GM12878 (cell line): ENCODE data around the gene SLC1A7. TPM values are rescaled to one million over a fixed set of nuclear protein-coding genes. Genes with fewer than 3 reads are reported as not detected.

ENCODE experiments used
- ATAC-seq: fragments of 200-7000 bp; cut with Tn5 transposase; 3 replicates; pipeline ENCODE4 v1.9.1; 2020; ENCODE audit warnings: mild to moderate bottlenecking, moderate library complexity
- BruUV-seq: library from RNA; stranded (reverse); fragments of 400-500 nt; replicated peaks from 2 replicates; lab custom pipeline; 2021; lab: Mats Ljungman, UMichigan
- CTCF ChIA-PET: fragments of 300-600 bp; sonication (Branson Sonifier 250); formaldehyde crosslinking; extraction: SDS; loops from one replicate; lab custom pipeline; 2021; ENCODE audit warnings: inconsistent platforms; lab: Yijun Ruan, JAX
- POLR2A ChIA-PET: fragments of 350-600 bp; formaldehyde crosslinking; extraction: SDS; loops from one replicate; lab custom pipeline; 2021; ENCODE audit warnings: inconsistent platforms; lab: Charles Lee
- RAD21 ChIA-PET: fragments of 300-600 bp; sonication (Branson Sonifier 250); formaldehyde crosslinking; loops from one replicate; lab custom pipeline; 2023; ENCODE audit warnings: antibody characterized with exemption; ENCODE audit not compliant: unreplicated experiment; lab: Charles Lee
- SMC1A ChIA-PET: fragments of 300-600 bp; sonication (Branson Sonifier 250); formaldehyde crosslinking; loops from one replicate; lab custom pipeline; 2023; ENCODE audit not compliant: unreplicated experiment, uncharacterized antibody; lab: Charles Lee
- DNase-seq: peaks from one replicate; pipeline ENCODE4 v3.0.0-alpha.2; 2011; ENCODE audit warnings: low read depth, low spot score
- FAIRE-seq: peaks from 3 replicates; lab custom pipeline; 2011; peaks lifted over from hg19 to GRCh38; lab: Jason Lieb, UNC
- H2AFZ ChIP-seq: 2 replicates; pipeline ENCODE4 v1.6.0; 2011; ENCODE audit warnings: low read depth, low read length, control low read depth; ENCODE audit not compliant: control insufficient read depth
- H3K27ac ChIP-seq: 2 replicates; pipeline ENCODE4 v1.5.1; 2011; ENCODE audit warnings: control low read depth; ENCODE audit not compliant: control insufficient read depth, insufficient read depth
- H3K27me3 ChIP-seq, 2 experiments: replicated peaks in 1 of 2; 2 replicates each; pipeline versions ENCODE4 v1.6.0 to v1.6.1; 2011; ENCODE audit warnings: low read length in 1 of 2; ENCODE audit not compliant: control insufficient read depth in 2 of 2, insufficient read depth in 2 of 2
- H3K36me3 ChIP-seq, 2 experiments: 2 replicates each; pipeline ENCODE4 v1.5.1; 2011; ENCODE audit warnings: low read length in 1 of 2; ENCODE audit not compliant: control insufficient read depth in 2 of 2, insufficient read depth in 2 of 2
- H3K4me1 ChIP-seq: 2 replicates; pipeline ENCODE4 v1.6.1; 2011; ENCODE audit warnings: mild to moderate bottlenecking, low read length, moderate library complexity, mixed read lengths; ENCODE audit not compliant: control insufficient read depth, insufficient read depth
- H3K4me2 ChIP-seq: 2 replicates; pipeline ENCODE4 v1.6.0; 2011; ENCODE audit warnings: control low read depth; ENCODE audit not compliant: control insufficient read depth, insufficient read depth
- H3K4me3 ChIP-seq: fragments of 200-600 bp; sonication (generic); 2 replicates; pipeline ENCODE4 v1.5.1; 2016
- H3K79me2 ChIP-seq: 2 replicates; pipeline ENCODE4 v1.6.0; 2011; ENCODE audit warnings: low read length; ENCODE audit not compliant: control insufficient read depth, insufficient read depth
- H3K9ac ChIP-seq: 2 replicates; pipeline ENCODE4 v1.8.0; 2011; ENCODE audit warnings: low read length, control low read depth, mixed read lengths; ENCODE audit not compliant: control insufficient read depth, insufficient read depth
- H3K9me3 ChIP-seq: replicated peaks from 3 replicates; pipeline ENCODE4 v1.5.1; 2011; ENCODE audit warnings: mild to moderate bottlenecking, low read length; ENCODE audit not compliant: control insufficient read depth, insufficient read depth
- H4K20me1 ChIP-seq: 2 replicates; pipeline ENCODE4 v1.6.0; 2011; ENCODE audit not compliant: control insufficient read depth, insufficient read depth
- ASH2L ChIP-seq: fragments of 300-600, 200-600 bp; sonication (generic); IDR thresholded peaks from 2 replicates; pipeline ENCODE4 v1.6.1; 2017; ENCODE audit warnings: low read depth, mild to moderate bottlenecking, borderline replicate concordance
- BHLHE40 ChIP-seq, 2 experiments: fragments of 450-650 bp in 1 of 2; IDR thresholded peaks; 2 replicates each; pipeline ENCODE4 v1.6.1; 2011 to 2017; ENCODE audit warnings: low read depth in 2 of 2, borderline replicate concordance in 1 of 2, improper control_type of control experiment in 1 of 2, low read length in 1 of 2, mild to moderate bottlenecking in 1 of 2
- CEBPB ChIP-seq, 2 experiments: fragments of 150-350 bp in 1 of 2; IDR thresholded peaks; 2 replicates each; pipeline ENCODE4 v1.6.1; 2012 to 2014; ENCODE audit warnings: low read depth in 2 of 2, low read length in 2 of 2, borderline replicate concordance in 1 of 2, inconsistent platforms in 1 of 2
- JUNB ChIP-seq: IDR thresholded peaks from 2 replicates; pipeline ENCODE4 v1.6.1; 2016; ENCODE audit warnings: antibody characterized with exemption, mild to moderate bottlenecking
- LARP7 ChIP-seq: fragments of 450-650 bp; IDR thresholded peaks from 2 replicates; pipeline ENCODE4 v1.6.1; 2017; ENCODE audit warnings: mild to moderate bottlenecking
- MYB ChIP-seq: fragments of 150-350 bp; IDR thresholded peaks from 2 replicates; pipeline ENCODE4 v1.6.1; 2014; ENCODE audit warnings: mild to moderate bottlenecking, low read depth, low read length, borderline replicate concordance
- NFIC ChIP-seq: IDR thresholded peaks from 2 replicates; pipeline ENCODE4 v1.6.1; 2012; ENCODE audit warnings: low read depth, mild to moderate bottlenecking, inconsistent platforms, low read length, moderate library complexity
- SMAD1 ChIP-seq: fragments of 450-650 bp; IDR thresholded peaks from 2 replicates; pipeline ENCODE4 v1.6.1; 2018; ENCODE audit warnings: mild to moderate bottlenecking, low read depth; ENCODE audit not compliant: partially characterized antibody
- STAT3 ChIP-seq: IDR thresholded peaks from 2 replicates; pipeline ENCODE4 v1.6.1; 2011; ENCODE audit warnings: low read depth, low read length, improper control_type of control experiment
- TARDBP ChIP-seq: IDR thresholded peaks from 2 replicates; pipeline ENCODE4 v1.6.1; 2016; ENCODE audit warnings: borderline replicate concordance
- ZBED1 ChIP-seq: IDR thresholded peaks from 2 replicates; pipeline ENCODE4 v1.6.1; 2016; ENCODE audit warnings: borderline replicate concordance
- ZNF207 ChIP-seq: fragments of 450-650 bp; IDR thresholded peaks from 2 replicates; pipeline ENCODE4 v1.6.1; 2014; ENCODE audit warnings: antibody characterized with exemption, mild to moderate bottlenecking, borderline replicate concordance
- WGBS: methylation state at CpG from one replicate; pipeline ENCODE4 v1.1.6; 2016; ENCODE audit warnings: low lambda C conversion rate; ENCODE audit not compliant: insufficient replicate concordance, insufficient coverage; ENCODE audit errors: missing lambda C conversion rate; 5-methylcytosine and 5-hydroxymethylcytosine counted together
- in situ Hi-C: fragments of 300-500 bp; cut with MboI; formaldehyde crosslinking; loops from 9 replicates; pipeline ENCODE4 v1.14.3; 2018; ENCODE audit warnings: mixed read lengths
- intact Hi-C: fragments of 100-400 bp; cut with micrococcal nuclease; formaldehyde crosslinking; loops from one replicate; pipeline ENCODE4 v1.14.2; 2022; ENCODE audit not compliant: unreplicated experiment
- polyA plus RNA-seq, 11 experiments: library from polyadenylated mRNA; depleted of rRNA in 4 of 11; unstranded in 6 of 11; stranded (reverse) in 5 of 11; fragments of >200 nt; fragmentation: Nextera tagmentation in 4 of 11; fragmentation: Illumina TruSeq in 1 of 11; extraction: Ambion mirVana in 4 of 11; extraction: Trizol in 1 of 11; gene quantifications; 1 replicate in 1 of 11; 2 replicates in 10 of 11; pipeline versions ENCODE4 v1.2.1 to v1.2.3, GENCODE V29; 2011 to 2016; ENCODE audit warnings: inconsistent platforms in 2 of 11, missing spikeins in 2 of 11, low read depth in 1 of 11
- total RNA-seq, 4 experiments: library from RNA; depleted of rRNA in 3 of 4; stranded (reverse); fragments of >200 nt in 3 of 4; fragmentation: Illumina TruSeq in 1 of 4; extraction: Trizol in 1 of 4; gene quantifications; 2 replicates each; pipeline versions ENCODE4 v1.2.1 to v1.2.3, GENCODE V29; 2013 to 2021
- TF ChIP-seq, protein P1 (sequence below): IDR thresholded peaks from 2 replicates; pipeline ENCODE4 v1.6.1; 2011; ENCODE audit warnings: low read depth, low read length, improper control_type of control experiment, borderline replicate concordance

Gene SLC1A7
- total and polyA plus RNA-seq, 10 of the 15 experiments (the other 5 are each of a cell fraction or from before 2014, with no cell fraction given) = not detected

DNA sequence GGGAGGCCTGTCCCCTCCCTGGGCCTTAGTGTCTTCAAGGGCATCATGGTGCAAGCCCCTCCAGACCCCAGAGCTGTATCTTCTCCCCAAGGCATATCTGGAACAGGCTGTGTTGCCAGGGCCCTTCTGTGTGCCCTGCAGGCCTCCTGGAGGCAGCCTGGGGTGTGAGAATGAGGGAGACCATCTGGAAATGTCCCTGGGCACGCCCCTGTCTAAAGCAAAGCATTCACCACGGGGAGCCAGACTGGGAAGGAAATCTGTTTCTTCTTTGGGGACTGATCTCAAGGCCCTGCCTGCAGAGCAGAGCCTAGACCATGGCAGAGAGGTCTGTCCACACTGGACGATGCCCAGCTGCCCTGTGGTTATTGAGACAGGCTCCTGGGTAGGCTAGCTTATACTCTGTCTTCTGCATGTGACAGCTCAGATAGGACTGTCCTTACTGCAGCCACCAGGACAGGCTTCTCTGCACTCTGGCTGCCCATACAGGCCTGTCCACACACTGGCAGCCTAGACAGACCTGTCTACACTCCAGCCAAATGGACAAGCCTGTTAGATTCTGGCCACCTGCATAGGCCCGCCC is 55.9 kb downstream of the SLC1A7 start:
- no peaks in the 10 kb centered on the region for H3K4me1 ChIP-seq
- in situ Hi-C loops (no loop called here), intact Hi-C loops (no loop called here)
- POLR2A ChIA-PET = no interaction called here
- SMC1A ChIA-PET = no interaction called here
- H3K27me3 ChIP-seq = 0 out of 4 replicates have a peak, but pooled peaks cover 0 to 2% of the 10 kb centered on the region in 2 experiments
- no peaks in the 10 kb centered on the region for H4K20me1 ChIP-seq
- BruUV-seq = no TSS peak
- H3K9me3 ChIP-seq = no peaks in the 10 kb centered on the region
- H2AFZ ChIP-seq = no peak overlapping the region
- CTCF ChIA-PET = no interaction called here
- RAD21 ChIA-PET = no interaction called here
- no peaks in the 10 kb centered on the region for H3K36me3 ChIP-seq
- FAIRE-seq (no peak), DNase-seq (no peak), ATAC-seq (no peak)
- no peak overlapping the region for H3K27ac ChIP-seq
- H3K4me2 ChIP-seq = no peak overlapping the region
- no peak for TF ChIP-seq BHLHE40 (IDR thresholded peaks at IDR 0.05; ENCODE audit: borderline replicate concordance in 1 of 2, low read depth in 2 of 2, low read length in 1 of 2)
- TF ChIP-seq, protein P1, sequence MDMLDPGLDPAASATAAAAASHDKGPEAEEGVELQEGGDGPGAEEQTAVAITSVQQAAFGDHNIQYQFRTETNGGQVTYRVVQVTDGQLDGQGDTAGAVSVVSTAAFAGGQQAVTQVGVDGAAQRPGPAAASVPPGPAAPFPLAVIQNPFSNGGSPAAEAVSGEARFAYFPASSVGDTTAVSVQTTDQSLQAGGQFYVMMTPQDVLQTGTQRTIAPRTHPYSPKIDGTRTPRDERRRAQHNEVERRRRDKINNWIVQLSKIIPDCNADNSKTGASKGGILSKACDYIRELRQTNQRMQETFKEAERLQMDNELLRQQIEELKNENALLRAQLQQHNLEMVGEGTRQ = no peak
- TF ChIP-seq MYB = no peak
- no peak for TF ChIP-seq TARDBP
- no peak for TF ChIP-seq ZNF207
- no peak for TF ChIP-seq STAT3
- TF ChIP-seq NFIC = no peak
- no peak for TF ChIP-seq SMAD1
- TF ChIP-seq JUNB = no peak
- TF ChIP-seq LARP7 = no peak
- no peak for TF ChIP-seq CEBPB (IDR thresholded peaks at IDR 0.05; ENCODE audit: borderline replicate concordance in 1 of 2, low read depth in 2 of 2, low read length in 2 of 2)
- TF ChIP-seq ASH2L = no peak
- TF ChIP-seq ZBED1 = no peak
- H3K79me2 ChIP-seq = no peaks in the 10 kb centered on the region
- H3K9ac ChIP-seq = no peak overlapping the region
- H3K4me3 ChIP-seq = no peak overlapping the region
- WGBS = 11% methylated on average over 4 of the region's 4 CpGs
